Measurements from ENCODE around the gene MAP3K12.

Gene MAP3K12

DNA sequence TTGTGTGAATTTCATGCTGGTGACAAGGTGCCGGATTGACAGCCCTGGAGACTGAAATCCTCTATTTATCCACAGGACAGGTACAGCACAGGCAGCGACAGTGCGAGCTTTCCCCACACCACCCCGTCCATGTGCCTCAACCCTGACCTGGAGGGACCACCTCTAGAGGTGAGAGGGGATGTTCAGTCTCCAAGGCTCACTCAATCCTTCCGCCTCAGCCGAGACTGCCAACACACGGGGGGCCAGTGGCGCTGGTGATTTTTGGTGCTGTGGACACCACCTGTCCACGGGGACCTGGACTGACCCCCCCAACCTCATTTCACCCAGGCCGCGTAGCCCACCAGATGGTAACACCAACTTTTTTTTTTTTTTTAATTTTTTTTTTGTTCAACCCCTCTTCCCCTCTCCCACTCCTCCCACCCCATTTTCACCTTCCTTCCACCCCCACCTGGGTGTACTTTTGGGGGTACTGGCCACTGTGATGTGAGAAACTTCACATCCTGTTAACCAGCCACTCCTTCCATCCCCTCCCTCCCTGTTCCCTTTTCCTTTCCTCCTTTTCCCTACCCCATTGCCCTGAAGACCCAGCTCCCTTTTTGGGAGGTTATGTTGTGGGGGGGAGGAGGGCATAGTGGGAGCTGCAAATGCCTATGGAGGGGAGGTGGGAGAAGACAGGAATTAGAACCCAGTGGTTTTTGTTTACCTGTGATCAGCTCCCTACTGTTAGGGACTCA, 34.4 kb downstream of the MAP3K12 start:
- no peak for TF ChIP-seq BHLHE40 (IDR thresholded peaks at IDR 0.05; ENCODE audit: borderline replicate concordance)
- TF ChIP-seq SP1 (IDR thresholded peaks at IDR 0.05): no peak
- TF ChIP-seq TARDBP (IDR thresholded peaks at IDR 0.05): no peak
- TF ChIP-seq L3MBTL2 (conservative IDR thresholded peaks at IDR 0.05): no peak
- no peak for TF ChIP-seq HDGF (IDR thresholded peaks at IDR 0.05; ENCODE audit: borderline replicate concordance)
- TF ChIP-seq LEF1 (IDR thresholded peaks at IDR 0.05; ENCODE audit: borderline replicate concordance): no peak
- no peak for TF ChIP-seq ELF4 (IDR thresholded peaks at IDR 0.05)
- no peak for TF ChIP-seq FOXK2 (IDR thresholded peaks at IDR 0.05)
- no peak for TF ChIP-seq CTBP1 (IDR thresholded peaks at IDR 0.05; ENCODE audit: borderline replicate concordance)
- no peak for TF ChIP-seq PKNOX1 (IDR thresholded peaks at IDR 0.05)
- TF ChIP-seq FOXM1 (IDR thresholded peaks at IDR 0.05; ENCODE audit: borderline replicate concordance): no peak
- TF ChIP-seq ARNT (IDR thresholded peaks at IDR 0.05): no peak
- no peak for TF ChIP-seq FOXA1 (IDR thresholded peaks at IDR 0.05)
- no peak for TF ChIP-seq NFRKB (IDR thresholded peaks at IDR 0.05)
- no peak for TF ChIP-seq SUZ12 (IDR thresholded peaks at IDR 0.05)
- no peak for DNase-seq (ENCODE audit: extremely low spot score)
- ChIA-PET CTCF (no interaction called here), POLR2A (interaction anchor here (0.8 to 1.6 kb wide), 2 partner anchors 8 to 10 kb away, joined by 3 to 5 read pairs; no protein-coding TSS in a partner anchor)

- TF ChIP-seq LEF1 (IDR thresholded peaks at IDR 0.05; ENCODE audit: borderline replicate concordance): no peak
- TF ChIP-seq NFRKB (IDR thresholded peaks at IDR 0.05): no peak
- no peak for TF ChIP-seq SP1 (IDR thresholded peaks at IDR 0.05)
- TF ChIP-seq CTBP1 (IDR thresholded peaks at IDR 0.05; ENCODE audit: borderline replicate concordance): no peak
- no peak for TF ChIP-seq TARDBP (IDR thresholded peaks at IDR 0.05)
- TF ChIP-seq ZNF384 (IDR thresholded peaks at IDR 0.05): no peak
- TF ChIP-seq FOXM1 (IDR thresholded peaks at IDR 0.05; ENCODE audit: borderline replicate concordance): no peak
- no peak for TF ChIP-seq SUZ12 (IDR thresholded peaks at IDR 0.05)
- TF ChIP-seq ELF4 (IDR thresholded peaks at IDR 0.05): no peak
- TF ChIP-seq PKNOX1 (IDR thresholded peaks at IDR 0.05): no peak
- no peak for TF ChIP-seq L3MBTL2 (conservative IDR thresholded peaks at IDR 0.05)
- TF ChIP-seq FOXA1 (IDR thresholded peaks at IDR 0.05): no peak
- no peak for TF ChIP-seq HDGF (IDR thresholded peaks at IDR 0.05; ENCODE audit: borderline replicate concordance)
- no peak for TF ChIP-seq BHLHE40 (IDR thresholded peaks at IDR 0.05; ENCODE audit: borderline replicate concordance)
- POLR2A ChIA-PET: interaction anchor here (0.8 to 1.6 kb wide), 2 partner anchors 9 kb away, joined by 3 to 5 read pairs; no protein-coding TSS in a partner anchor
- CTCF ChIA-PET: no interaction called here
Measured at GRCh38 chr12:53463802-53464560, 35.3 kb downstream of the MAP3K12 start.

DNA sequence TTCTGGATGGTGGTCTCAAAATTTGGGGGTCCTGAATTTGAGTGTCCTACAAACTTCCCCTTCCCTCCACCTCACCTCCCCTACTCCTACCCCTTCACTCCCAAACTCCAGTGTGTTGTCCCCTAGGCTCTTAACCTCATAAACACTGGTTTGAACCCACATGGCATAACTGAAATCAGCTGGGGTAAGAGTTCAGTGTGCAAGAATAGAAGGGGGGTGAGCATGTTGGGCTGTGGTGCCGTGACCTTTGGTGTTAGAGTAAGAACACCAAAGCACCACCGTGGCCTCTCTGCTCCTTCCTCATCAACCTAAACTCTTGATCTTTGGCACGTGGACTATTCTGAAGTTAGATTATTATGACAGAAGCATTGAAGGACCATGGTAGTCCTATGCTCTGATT, 36.3 kb downstream of the MAP3K12 start:
- DNase-seq (ENCODE audit: extremely low spot score): no peak
- CTCF ChIA-PET: no interaction called here
- TF ChIP-seq ZNF384 (IDR thresholded peaks at IDR 0.05): no peak
- no peak for TF ChIP-seq FOXA1 (IDR thresholded peaks at IDR 0.05)
- no peak for TF ChIP-seq L3MBTL2 (conservative IDR thresholded peaks at IDR 0.05)
- TF ChIP-seq ELF4 (IDR thresholded peaks at IDR 0.05): no peak
- TF ChIP-seq CTBP1 (IDR thresholded peaks at IDR 0.05; ENCODE audit: borderline replicate concordance): no peak
- no peak for TF ChIP-seq ARNT (IDR thresholded peaks at IDR 0.05)
- POLR2A ChIA-PET: no interaction called here

More at GRCh38 chr12:53463802-53464560, 35.3 kb downstream of the MAP3K12 start:
- DNase-seq (ENCODE audit: extremely low spot score): no peak

DNA sequence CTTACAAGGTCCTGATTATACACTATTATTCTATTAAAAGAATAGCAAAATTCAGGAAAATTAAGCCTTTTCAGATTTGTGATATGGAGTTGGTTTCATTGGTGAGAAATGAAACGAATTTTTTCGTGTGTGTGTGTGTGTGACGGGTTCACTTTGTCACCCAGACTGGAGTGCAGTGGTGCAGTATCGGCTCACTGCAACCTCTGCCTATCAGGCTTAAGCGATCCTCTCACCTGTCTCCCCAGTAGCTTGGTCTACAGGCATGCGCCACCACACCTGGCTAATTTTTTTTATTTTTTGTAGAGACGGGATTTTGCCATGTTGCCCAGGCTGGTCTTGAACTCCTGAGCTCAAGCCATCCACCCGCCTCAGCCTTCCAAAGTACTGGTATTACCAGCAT, 37.7 kb downstream of the MAP3K12 start:
- ChIA-PET CTCF (no interaction called here), POLR2A (interaction anchor here (1.0 kb wide), 1 partner anchor 39 kb away, joined by 4 read pairs; the partner anchor contains the start of gene TARBP2)

GRCh38 chr12:53461059-53461458, 38.2 kb downstream of the MAP3K12 start:
- POLR2A ChIA-PET: no interaction called here
- TF ChIP-seq PKNOX1 (IDR thresholded peaks at IDR 0.05) (no peak), SUZ12 (IDR thresholded peaks at IDR 0.05) (no peak), TARDBP (IDR thresholded peaks at IDR 0.05) (no peak), BHLHE40 (IDR thresholded peaks at IDR 0.05; ENCODE audit: borderline replicate concordance) (no peak), ZNF384 (IDR thresholded peaks at IDR 0.05) (no peak), NFRKB (IDR thresholded peaks at IDR 0.05) (no peak)
- no peak for DNase-seq (ENCODE audit: extremely low spot score)
- CTCF ChIA-PET: no interaction called here

More for the DNA sequence above, 37.7 kb downstream of the MAP3K12 start:
- no peak for DNase-seq (ENCODE audit: extremely low spot score)
- TF ChIP-seq ELF4 (IDR thresholded peaks at IDR 0.05): no peak
- no peak for TF ChIP-seq LEF1 (IDR thresholded peaks at IDR 0.05; ENCODE audit: borderline replicate concordance)
- TF ChIP-seq FOXM1 (IDR thresholded peaks at IDR 0.05; ENCODE audit: borderline replicate concordance): no peak
- TF ChIP-seq TARDBP (IDR thresholded peaks at IDR 0.05): no peak
- no peak for TF ChIP-seq FOXK2 (IDR thresholded peaks at IDR 0.05)
- TF ChIP-seq SP1 (IDR thresholded peaks at IDR 0.05): no peak
- TF ChIP-seq HDGF (IDR thresholded peaks at IDR 0.05; ENCODE audit: borderline replicate concordance): no peak
- no peak for TF ChIP-seq ZNF384 (IDR thresholded peaks at IDR 0.05)
- TF ChIP-seq FOXA1 (IDR thresholded peaks at IDR 0.05): no peak
- no peak for TF ChIP-seq CTBP1 (IDR thresholded peaks at IDR 0.05; ENCODE audit: borderline replicate concordance)
- no peak for TF ChIP-seq ARNT (IDR thresholded peaks at IDR 0.05)
- TF ChIP-seq SUZ12 (IDR thresholded peaks at IDR 0.05): no peak
- no peak for TF ChIP-seq L3MBTL2 (conservative IDR thresholded peaks at IDR 0.05)
- no peak for TF ChIP-seq BHLHE40 (IDR thresholded peaks at IDR 0.05; ENCODE audit: borderline replicate concordance)
- no peak for TF ChIP-seq PKNOX1 (IDR thresholded peaks at IDR 0.05)
- no peak for TF ChIP-seq NFRKB (IDR thresholded peaks at IDR 0.05)
